Measurements from ENCODE around the gene SARDH.

The SARDH gene

DNA sequence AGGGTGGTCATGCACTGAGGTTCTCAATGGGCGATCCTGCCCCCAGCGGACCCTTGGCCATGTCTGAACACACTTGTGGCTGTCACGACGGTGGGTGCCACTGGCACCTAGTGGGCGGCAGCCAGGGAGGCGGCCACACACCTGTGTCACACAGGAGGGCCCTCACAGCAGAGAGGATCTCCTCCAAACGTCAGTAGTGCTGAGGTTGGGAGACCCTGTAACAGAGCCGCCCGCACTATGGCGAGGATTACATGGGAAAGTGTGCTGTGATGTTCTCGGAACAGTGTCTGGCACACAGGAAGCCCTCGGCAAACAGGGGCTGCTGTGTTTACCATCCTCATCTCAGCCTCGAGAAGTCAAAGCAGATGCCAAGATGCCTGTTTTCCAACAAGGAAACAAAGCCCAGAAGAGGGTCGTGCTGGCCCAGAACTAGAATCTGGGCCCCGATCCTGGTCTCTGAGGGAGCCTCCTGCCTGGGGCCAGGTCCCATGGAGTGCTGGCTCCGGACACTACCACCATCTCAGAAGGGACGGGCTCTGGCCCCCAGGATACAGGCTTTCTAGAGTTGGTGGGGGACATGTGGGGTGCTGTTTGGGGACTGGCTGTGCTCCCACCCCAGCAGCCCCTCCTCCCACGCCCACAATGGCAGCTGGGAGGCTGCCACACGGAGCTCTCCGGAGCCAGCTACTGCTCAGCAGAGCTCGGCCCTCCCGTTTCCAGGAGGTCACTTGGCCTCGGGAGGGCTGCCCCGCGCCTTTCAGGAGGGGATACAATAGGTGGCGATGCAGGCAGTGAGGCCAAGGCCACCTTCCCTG lies 53.8 kb downstream of the SARDH start:
- peak overlapping the region; percentile 39 to 75 for H3K27ac ChIP-seq (ENCODE audit: low read depth in 2 of 2, low read length in 2 of 2)

DNA sequence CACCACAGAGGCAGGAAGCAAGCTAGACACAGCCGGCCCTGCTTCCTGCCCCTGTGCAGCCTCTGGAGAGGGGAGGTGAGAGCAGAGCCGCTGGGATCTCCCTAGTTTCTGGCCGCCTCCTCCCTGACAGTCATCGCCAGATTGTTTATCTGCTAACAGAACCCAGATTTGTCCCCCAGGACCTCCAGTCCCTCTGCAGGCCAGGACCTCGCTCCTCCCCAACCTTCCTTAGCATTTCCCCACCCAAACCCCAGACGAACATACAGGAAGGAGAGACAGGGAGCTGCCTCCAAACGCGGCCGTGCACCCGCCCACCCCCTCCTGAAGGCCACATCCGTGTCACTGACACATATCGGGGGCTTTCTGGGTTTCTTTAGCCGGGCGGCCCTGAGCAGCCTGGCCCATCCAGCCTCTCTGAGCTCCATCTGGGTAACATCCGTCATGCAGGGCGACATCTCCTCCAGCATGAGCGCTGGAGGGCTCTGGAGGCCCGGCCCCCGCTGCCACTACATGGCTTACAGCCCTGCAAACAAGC lies 54.5 kb downstream of the SARDH start:
- H3K27ac ChIP-seq (ENCODE audit: low read depth in 2 of 2, low read length in 2 of 2): peak overlapping the region; percentile 39 to 75
- H3K4me3 ChIP-seq (ENCODE audit: low read length in 2 of 2): no peak overlapping the region
- H3K4me1 ChIP-seq (ENCODE audit: control insufficient read depth in 2 of 2, insufficient read depth in 2 of 2, low read length in 2 of 2): peaks cover 2 to 3% of the 10 kb centered on the region in 2 donors
- H3K27me3 ChIP-seq (ENCODE audit: control insufficient read depth in 2 of 2, insufficient read depth in 2 of 2, low read length in 2 of 2): no peaks in the 10 kb centered on the region
- no peaks in the 10 kb centered on the region for H3K9me3 ChIP-seq (ENCODE audit: control insufficient read depth in 2 of 2, low read length in 2 of 2)
- peak overlapping the region; percentile 14 for H3K9ac ChIP-seq (ENCODE audit: low read depth in 1 of 2, low read length in 2 of 2)
- H3K36me3 ChIP-seq (ENCODE audit: control insufficient read depth in 2 of 2, insufficient read depth in 2 of 2, low read length in 2 of 2): no peaks in the 10 kb centered on the region

More for the DNA sequence above, 53.8 kb downstream of the SARDH start:
- H3K4me1 ChIP-seq (ENCODE audit: control insufficient read depth in 2 of 2, insufficient read depth in 2 of 2, low read length in 2 of 2): peaks cover 2 to 3% of the 10 kb centered on the region in 2 donors
- no peaks in the 10 kb centered on the region for H3K36me3 ChIP-seq (ENCODE audit: control insufficient read depth in 2 of 2, insufficient read depth in 2 of 2, low read length in 2 of 2)
- H3K27me3 ChIP-seq (ENCODE audit: control insufficient read depth in 2 of 2, insufficient read depth in 2 of 2, low read length in 2 of 2): no peaks in the 10 kb centered on the region
- H3K9me3 ChIP-seq (ENCODE audit: control insufficient read depth in 2 of 2, low read length in 2 of 2): no peaks in the 10 kb centered on the region
- H3K9ac ChIP-seq (ENCODE audit: low read depth in 1 of 2, low read length in 2 of 2): no peak overlapping the region
- no peak overlapping the region for H3K4me3 ChIP-seq (ENCODE audit: low read length in 2 of 2)

GRCh38 chr9:133682818-133683585 lies 55.1 kb downstream of the SARDH start:
- H3K9ac ChIP-seq (ENCODE audit: low read depth in 1 of 2, low read length in 2 of 2): peak overlapping the region in 1 of 2 donors; percentile 14
- H3K4me1 ChIP-seq (ENCODE audit: control insufficient read depth in 2 of 2, insufficient read depth in 2 of 2, low read length in 2 of 2): peaks cover 2 to 3% of the 10 kb centered on the region in 2 donors

DNA sequence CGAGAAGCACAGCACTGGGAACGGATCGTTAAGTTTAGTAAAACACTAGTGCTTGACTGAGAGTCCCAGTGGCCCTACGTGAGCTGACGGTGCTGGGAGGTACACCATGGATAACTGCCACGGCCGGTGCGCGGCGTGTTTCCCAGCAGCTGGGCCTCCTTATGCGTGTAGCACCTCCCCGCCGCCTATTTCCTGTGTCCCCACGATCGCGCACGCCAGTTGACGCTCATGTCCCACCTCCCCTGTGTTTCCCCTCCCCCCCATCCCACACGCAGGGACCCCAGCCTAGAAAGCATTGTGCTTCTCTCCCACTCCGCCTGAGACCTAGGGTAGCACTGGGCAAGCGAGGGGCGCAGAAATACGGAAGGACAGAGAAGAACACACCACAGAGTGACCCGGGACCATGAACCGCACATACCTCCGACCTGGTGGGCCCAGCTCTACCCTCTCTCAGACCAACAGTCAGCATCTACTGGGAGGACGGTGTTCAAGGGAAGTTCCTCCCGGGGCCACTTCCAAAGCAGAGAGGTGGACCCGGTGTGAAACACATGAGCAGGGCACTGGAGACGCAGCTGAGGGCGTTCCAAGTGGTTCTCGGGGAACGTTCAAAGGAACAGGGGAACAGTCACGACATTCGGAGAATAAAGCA lies 56.4 kb downstream of the SARDH start:
- H3K9ac ChIP-seq (ENCODE audit: low read depth in 1 of 2, low read length in 2 of 2): no peak overlapping the region
- H3K9me3 ChIP-seq (ENCODE audit: control insufficient read depth in 2 of 2, low read length in 2 of 2): no peaks in the 10 kb centered on the region
- no peaks in the 10 kb centered on the region for H3K36me3 ChIP-seq (ENCODE audit: control insufficient read depth in 2 of 2, insufficient read depth in 2 of 2, low read length in 2 of 2)
- no peak overlapping the region for H3K4me3 ChIP-seq (ENCODE audit: low read length in 2 of 2)
- peaks cover 2 to 3% of the 10 kb centered on the region in 2 donors for H3K4me1 ChIP-seq (ENCODE audit: control insufficient read depth in 2 of 2, insufficient read depth in 2 of 2, low read length in 2 of 2)
- no peak overlapping the region for H3K27ac ChIP-seq (ENCODE audit: low read depth in 2 of 2, low read length in 2 of 2)
- H3K27me3 ChIP-seq (ENCODE audit: control insufficient read depth in 2 of 2, insufficient read depth in 2 of 2, low read length in 2 of 2): no peaks in the 10 kb centered on the region

More at GRCh38 chr9:133682818-133683585, 55.1 kb downstream of the SARDH start:
- no peak overlapping the region for H3K4me3 ChIP-seq (ENCODE audit: low read length in 2 of 2)
- H3K36me3 ChIP-seq (ENCODE audit: control insufficient read depth in 2 of 2, insufficient read depth in 2 of 2, low read length in 2 of 2): no peaks in the 10 kb centered on the region
- no peaks in the 10 kb centered on the region for H3K27me3 ChIP-seq (ENCODE audit: control insufficient read depth in 2 of 2, insufficient read depth in 2 of 2, low read length in 2 of 2)
- H3K9me3 ChIP-seq (ENCODE audit: control insufficient read depth in 2 of 2, low read length in 2 of 2): no peaks in the 10 kb centered on the region
- H3K27ac ChIP-seq (ENCODE audit: low read depth in 2 of 2, low read length in 2 of 2): peak overlapping the region; percentile 33 to 75

DNA sequence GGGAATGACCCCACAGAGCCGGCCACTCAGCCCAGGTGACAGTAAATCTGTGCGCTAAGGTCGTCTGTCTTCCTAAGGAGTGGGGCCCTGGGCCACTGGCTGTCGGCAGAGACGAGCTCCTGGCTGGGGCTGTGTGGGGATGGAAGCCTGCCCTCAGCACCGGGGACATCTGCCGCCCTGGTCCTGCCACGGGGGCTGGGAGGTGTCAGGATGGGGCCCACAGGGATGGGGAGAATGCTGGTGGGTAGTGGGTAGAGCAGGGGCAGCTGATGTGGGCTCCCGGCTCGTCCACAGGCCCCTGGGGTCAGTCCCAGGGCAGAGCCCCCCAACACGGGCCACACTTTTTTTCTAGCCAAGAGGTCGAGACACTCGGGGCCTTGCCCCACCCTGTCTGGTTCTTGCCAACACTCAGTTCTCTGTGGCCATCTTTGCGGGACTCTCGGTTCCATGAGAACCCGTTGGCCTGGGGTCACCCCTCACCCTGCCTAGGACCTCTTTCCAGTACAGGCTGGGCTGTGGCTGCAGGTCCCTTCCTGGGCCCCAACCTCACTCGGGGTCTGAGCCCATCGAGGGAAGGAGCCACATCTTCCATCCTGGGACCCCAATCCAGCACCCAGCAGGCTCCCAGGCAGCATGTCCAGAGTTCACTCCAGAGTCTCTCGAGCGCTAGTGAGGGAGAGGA lies 57.0 kb downstream of the SARDH start:
- no peaks in the 10 kb centered on the region for H3K27me3 ChIP-seq (ENCODE audit: control insufficient read depth in 2 of 2, insufficient read depth in 2 of 2, low read length in 2 of 2)
- no peak overlapping the region for H3K4me3 ChIP-seq (ENCODE audit: low read length in 2 of 2)
- H3K4me1 ChIP-seq (ENCODE audit: control insufficient read depth in 2 of 2, insufficient read depth in 2 of 2, low read length in 2 of 2): peaks cover 2 to 3% of the 10 kb centered on the region in 2 donors
- H3K9ac ChIP-seq (ENCODE audit: low read depth in 1 of 2, low read length in 2 of 2): no peak overlapping the region
- H3K27ac ChIP-seq (ENCODE audit: low read depth in 2 of 2, low read length in 2 of 2): no peak overlapping the region
- no peaks in the 10 kb centered on the region for H3K9me3 ChIP-seq (ENCODE audit: control insufficient read depth in 2 of 2, low read length in 2 of 2)
- H3K36me3 ChIP-seq (ENCODE audit: control insufficient read depth in 2 of 2, insufficient read depth in 2 of 2, low read length in 2 of 2): no peaks in the 10 kb centered on the region

DNA sequence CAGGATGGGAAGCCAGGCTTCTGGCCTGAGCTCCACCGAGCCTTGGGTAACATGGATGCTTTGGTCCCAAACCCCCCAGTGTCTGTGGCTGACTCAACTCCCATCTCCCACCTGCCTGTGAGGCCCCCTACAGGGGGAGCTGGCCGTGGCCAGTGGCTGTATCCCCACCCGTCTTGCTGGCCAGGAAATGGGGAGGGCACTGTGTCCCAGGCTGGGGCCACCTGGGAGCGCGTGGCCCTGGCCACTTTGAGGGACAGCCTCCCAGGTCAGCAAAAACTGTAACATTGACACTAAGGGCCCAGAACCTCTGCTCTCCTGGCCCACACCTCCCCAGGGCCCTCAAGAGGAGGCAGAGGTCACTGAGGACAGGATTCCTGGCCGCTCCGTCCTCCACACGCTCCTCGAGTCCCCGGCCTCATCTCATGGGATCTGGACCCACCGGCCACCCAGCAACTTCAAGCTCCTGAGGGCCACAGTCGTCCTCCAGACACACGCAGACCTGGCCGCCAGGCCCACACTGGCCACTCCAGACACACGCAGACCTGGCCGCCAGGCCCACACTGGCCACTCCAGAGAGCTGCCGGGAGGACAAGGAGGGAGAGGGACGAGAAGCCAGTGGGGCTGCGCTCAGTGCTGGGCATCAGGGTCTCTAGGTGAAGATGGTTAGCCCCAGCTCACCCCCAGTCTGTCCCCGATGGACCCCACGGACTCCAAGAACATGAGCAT lies 57.7 kb downstream of the SARDH start:
- Histone ChIP-seq H3K4me3 (ENCODE audit: low read length in 2 of 2) (no peak overlapping the region), H3K9me3 (ENCODE audit: control insufficient read depth in 2 of 2, low read length in 2 of 2) (no peaks in the 10 kb centered on the region), H3K27me3 (ENCODE audit: control insufficient read depth in 2 of 2, insufficient read depth in 2 of 2, low read length in 2 of 2) (no peaks in the 10 kb centered on the region), H3K27ac (ENCODE audit: low read depth in 2 of 2, low read length in 2 of 2) (no peak overlapping the region), H3K9ac (ENCODE audit: low read depth in 1 of 2, low read length in 2 of 2) (no peak overlapping the region), H3K36me3 (ENCODE audit: control insufficient read depth in 2 of 2, insufficient read depth in 2 of 2, low read length in 2 of 2) (no peaks in the 10 kb centered on the region), H3K4me1 (ENCODE audit: control insufficient read depth in 2 of 2, insufficient read depth in 2 of 2, low read length in 2 of 2) (peaks cover 2 to 3% of the 10 kb centered on the region in 2 donors)

DNA sequence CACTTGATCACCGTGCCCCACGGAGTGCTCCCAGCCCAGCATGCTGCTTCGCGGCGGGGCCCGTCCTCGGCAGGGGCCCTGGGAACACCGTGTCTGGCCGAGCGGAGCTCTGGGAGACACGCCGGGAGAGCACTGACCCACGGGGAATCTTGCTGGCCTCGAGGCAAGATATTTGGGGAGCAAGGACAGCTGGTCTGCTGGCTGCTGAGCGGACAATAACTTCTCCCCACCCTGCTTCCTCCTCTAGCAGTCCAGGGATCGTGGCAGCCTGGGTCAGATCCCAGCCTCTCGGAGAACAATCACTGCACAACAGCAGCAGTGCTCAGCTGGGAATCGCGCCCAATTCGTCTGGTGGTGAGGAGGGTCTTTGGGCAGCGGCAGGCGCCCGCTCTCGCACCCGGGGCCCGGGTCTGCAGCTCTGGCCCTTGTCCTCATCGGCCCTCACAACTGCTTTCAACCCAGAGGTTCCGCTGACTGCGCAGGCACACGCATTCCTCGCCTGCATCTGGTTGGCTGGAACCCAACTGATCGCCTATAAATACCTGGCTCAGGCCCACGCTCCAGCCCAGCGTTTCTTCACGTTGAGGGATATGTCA lies 58.6 kb downstream of the SARDH start:
- no peak overlapping the region for H3K9ac ChIP-seq (ENCODE audit: low read depth in 1 of 2, low read length in 2 of 2)
- no peaks in the 10 kb centered on the region for H3K27me3 ChIP-seq (ENCODE audit: control insufficient read depth in 2 of 2, insufficient read depth in 2 of 2, low read length in 2 of 2)
- peaks cover 2 to 3% of the 10 kb centered on the region in 2 donors for H3K4me1 ChIP-seq (ENCODE audit: control insufficient read depth in 2 of 2, insufficient read depth in 2 of 2, low read length in 2 of 2)
- H3K36me3 ChIP-seq (ENCODE audit: control insufficient read depth in 2 of 2, insufficient read depth in 2 of 2, low read length in 2 of 2): no peaks in the 10 kb centered on the region
- no peak overlapping the region for H3K27ac ChIP-seq (ENCODE audit: low read depth in 2 of 2, low read length in 2 of 2)
- H3K9me3 ChIP-seq (ENCODE audit: control insufficient read depth in 2 of 2, low read length in 2 of 2): no peaks in the 10 kb centered on the region
- H3K4me3 ChIP-seq (ENCODE audit: low read length in 2 of 2): no peak overlapping the region

DNA sequence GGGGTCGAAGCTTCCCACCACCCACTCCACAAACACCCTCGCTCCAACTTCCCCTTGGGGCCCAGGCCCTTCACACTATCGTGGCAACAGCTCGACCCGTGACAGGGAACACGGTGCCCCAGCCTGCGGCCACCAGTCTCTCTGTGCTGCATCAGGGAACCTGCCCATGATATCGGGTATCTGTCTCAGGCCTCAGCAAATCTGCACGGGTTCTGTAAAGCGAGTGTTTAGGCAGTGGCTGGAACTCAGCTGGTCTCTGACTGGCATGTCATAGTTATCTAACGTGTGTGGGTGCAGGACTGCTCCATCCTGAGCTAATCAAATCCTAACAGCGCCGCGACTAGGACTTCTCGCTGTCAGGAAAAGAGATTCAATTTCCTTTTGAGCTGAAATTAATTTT lies 59.1 kb downstream of the SARDH start:
- Histone ChIP-seq H3K27ac (ENCODE audit: low read depth in 2 of 2, low read length in 2 of 2) (no peak overlapping the region), H3K4me1 (ENCODE audit: control insufficient read depth in 2 of 2, insufficient read depth in 2 of 2, low read length in 2 of 2) (peaks cover 2 to 3% of the 10 kb centered on the region in 2 donors), H3K36me3 (ENCODE audit: control insufficient read depth in 2 of 2, insufficient read depth in 2 of 2, low read length in 2 of 2) (no peaks in the 10 kb centered on the region), H3K9me3 (ENCODE audit: control insufficient read depth in 2 of 2, low read length in 2 of 2) (no peaks in the 10 kb centered on the region), H3K4me3 (ENCODE audit: low read length in 2 of 2) (no peak overlapping the region), H3K27me3 (ENCODE audit: control insufficient read depth in 2 of 2, insufficient read depth in 2 of 2, low read length in 2 of 2) (no peaks in the 10 kb centered on the region), H3K9ac (ENCODE audit: low read depth in 1 of 2, low read length in 2 of 2) (no peak overlapping the region)

Data from mucosa of rectum (tissue), 2 donors.